OCI-LY1 (cell line): ENCODE data around the gene GJC2.

ENCODE experiments used
- H2AFZ ChIP-seq: fragments of 200-600 bp; sonication (generic), shearing (Covaris generic); 2 replicates; pipeline ENCODE4 v1.6.0; 2014; ENCODE audit warnings: antibody characterized with exemption, mild to moderate bottlenecking, low read length
- H3F3A ChIP-seq: fragments of 200-600 bp; sonication (generic), shearing (Covaris generic); 2 replicates; pipeline ENCODE4 v1.6.0; 2014; ENCODE audit warnings: mild to moderate bottlenecking, antibody characterized with exemption, low read length, moderate library complexity; ENCODE audit not compliant: insufficient read depth
- H3K27ac ChIP-seq: fragments of 200-600 bp; sonication (generic); 2 replicates; pipeline ENCODE4 v1.5.1; 2014; ENCODE audit warnings: low read length, mixed run types, mild to moderate bottlenecking, low read depth; ENCODE audit not compliant: poor library complexity, severe bottlenecking
- H3K27me3 ChIP-seq: fragments of 200-600 bp; sonication (generic); 2 replicates; pipeline ENCODE4 v1.6.0; 2014; ENCODE audit warnings: antibody characterized with exemption, mild to moderate bottlenecking, low read length, moderate library complexity; ENCODE audit not compliant: insufficient read depth
- H3K36me3 ChIP-seq: fragments of 200-600 bp; sonication (generic); 2 replicates; pipeline ENCODE4 v1.6.1; 2014; ENCODE audit warnings: mild to moderate bottlenecking, antibody characterized with exemption, low read length, moderate library complexity, mixed read lengths; ENCODE audit not compliant: insufficient read depth
- H3K4me1 ChIP-seq: fragments of 200-600 bp; sonication (generic); 2 replicates; pipeline ENCODE4 v1.5.1; 2014; ENCODE audit warnings: mild to moderate bottlenecking, low read length, moderate library complexity; ENCODE audit not compliant: insufficient read depth, severe bottlenecking
- H3K4me2 ChIP-seq: fragments of 200-600 bp; sonication (generic), shearing (Covaris generic); 2 replicates; pipeline ENCODE4 v1.6.1; 2014; ENCODE audit warnings: low read length
- H3K4me3 ChIP-seq: fragments of 200-600 bp; sonication (generic); 2 replicates; pipeline ENCODE4 v1.5.1; 2014; ENCODE audit warnings: low read length, low read depth, mild to moderate bottlenecking, mixed read lengths; ENCODE audit not compliant: poor library complexity, severe bottlenecking
- H3K79me2 ChIP-seq: fragments of 200-600 bp; shearing (Covaris generic); 2 replicates; pipeline ENCODE4 v1.6.1; 2016; ENCODE audit warnings: mixed run types, low read length, mixed read lengths; ENCODE audit not compliant: insufficient read depth
- H3K9ac ChIP-seq: fragments of 200-600 bp; sonication (generic), shearing (Covaris generic); 2 replicates; pipeline ENCODE4 v1.6.1; 2014; ENCODE audit warnings: mild to moderate bottlenecking, low read length, mixed read lengths
- H3K9me2 ChIP-seq: fragments of 200-600 bp; sonication (generic), shearing (Covaris generic); 2 replicates; pipeline ENCODE4 v1.6.1; 2014; ENCODE audit warnings: low read depth, mild to moderate bottlenecking, low read length, mixed read lengths
- H3K9me3 ChIP-seq: fragments of 200-600 bp; shearing (Covaris generic); 2 replicates; pipeline ENCODE4 v1.6.1; 2014; ENCODE audit warnings: low read length, mixed read lengths
- H4K20me1 ChIP-seq: fragments of 200-600 bp; sonication (generic), shearing (Covaris generic); 2 replicates; pipeline ENCODE4 v1.6.0; 2016; ENCODE audit warnings: mild to moderate bottlenecking, low read length; ENCODE audit not compliant: insufficient read depth
- EZH2 ChIP-seq: fragments of 200-600 bp; sonication (generic), shearing (Covaris generic); IDR thresholded peaks from 2 replicates; pipeline ENCODE4 v1.8.0; 2017; ENCODE audit warnings: borderline replicate concordance, mixed run types, mild to moderate bottlenecking, antibody characterized with exemption, low read length, moderate library complexity, mixed read lengths
- TF ChIP-seq, protein P1 (sequence below): fragments of 200-600 bp; sonication (generic), shearing (Covaris generic); IDR thresholded peaks from 2 replicates; pipeline ENCODE4 v1.5.1; 2017; ENCODE audit warnings: mild to moderate bottlenecking, antibody characterized with exemption, low read length, moderate library complexity, mixed read lengths

The GJC2 gene

DNA sequence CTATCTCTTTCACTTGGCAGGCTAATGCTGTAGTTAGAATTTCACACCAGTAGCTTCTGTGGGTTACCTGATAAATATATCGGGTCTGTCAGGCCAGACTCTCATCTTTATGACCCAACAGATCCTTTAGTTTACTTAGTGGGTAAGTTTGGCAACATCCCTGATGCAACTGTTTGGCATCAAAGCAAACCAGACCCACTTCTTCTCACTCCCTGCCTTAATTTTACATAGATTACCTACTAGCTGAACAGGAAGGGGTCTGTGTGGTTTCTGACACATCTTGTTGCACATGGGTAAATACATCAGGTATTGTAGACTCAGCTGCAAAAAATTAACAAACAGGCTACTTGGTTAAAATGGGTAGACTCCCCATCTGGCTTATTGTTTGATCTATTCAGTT lies 12.8 kb upstream of the GJC2 start:
- Histone ChIP-seq H3K9ac (no peak overlapping the region), H3K4me3 (no peak overlapping the region), H3K36me3 (no peaks in the 10 kb centered on the region), H3K4me1 (peaks cover 27% of the 10 kb centered on the region), H3K9me3 (no peaks in the 10 kb centered on the region), H3K27ac (no peak overlapping the region), H3K4me2 (no peak overlapping the region), H2AFZ (no peak overlapping the region), H3K9me2 (no peaks in the 10 kb centered on the region), H3F3A (no peaks in the 10 kb centered on the region), H4K20me1 (no peaks in the 10 kb centered on the region), H3K79me2 (peaks cover 13% of the 10 kb centered on the region; the same call in 1 of the 2 replicates), H3K27me3 (no peaks in the 10 kb centered on the region)
- TF ChIP-seq, protein P1, sequence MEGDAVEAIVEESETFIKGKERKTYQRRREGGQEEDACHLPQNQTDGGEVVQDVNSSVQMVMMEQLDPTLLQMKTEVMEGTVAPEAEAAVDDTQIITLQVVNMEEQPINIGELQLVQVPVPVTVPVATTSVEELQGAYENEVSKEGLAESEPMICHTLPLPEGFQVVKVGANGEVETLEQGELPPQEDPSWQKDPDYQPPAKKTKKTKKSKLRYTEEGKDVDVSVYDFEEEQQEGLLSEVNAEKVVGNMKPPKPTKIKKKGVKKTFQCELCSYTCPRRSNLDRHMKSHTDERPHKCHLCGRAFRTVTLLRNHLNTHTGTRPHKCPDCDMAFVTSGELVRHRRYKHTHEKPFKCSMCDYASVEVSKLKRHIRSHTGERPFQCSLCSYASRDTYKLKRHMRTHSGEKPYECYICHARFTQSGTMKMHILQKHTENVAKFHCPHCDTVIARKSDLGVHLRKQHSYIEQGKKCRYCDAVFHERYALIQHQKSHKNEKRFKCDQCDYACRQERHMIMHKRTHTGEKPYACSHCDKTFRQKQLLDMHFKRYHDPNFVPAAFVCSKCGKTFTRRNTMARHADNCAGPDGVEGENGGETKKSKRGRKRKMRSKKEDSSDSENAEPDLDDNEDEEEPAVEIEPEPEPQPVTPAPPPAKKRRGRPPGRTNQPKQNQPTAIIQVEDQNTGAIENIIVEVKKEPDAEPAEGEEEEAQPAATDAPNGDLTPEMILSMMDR: no peak
- no peak for TF ChIP-seq EZH2

DNA sequence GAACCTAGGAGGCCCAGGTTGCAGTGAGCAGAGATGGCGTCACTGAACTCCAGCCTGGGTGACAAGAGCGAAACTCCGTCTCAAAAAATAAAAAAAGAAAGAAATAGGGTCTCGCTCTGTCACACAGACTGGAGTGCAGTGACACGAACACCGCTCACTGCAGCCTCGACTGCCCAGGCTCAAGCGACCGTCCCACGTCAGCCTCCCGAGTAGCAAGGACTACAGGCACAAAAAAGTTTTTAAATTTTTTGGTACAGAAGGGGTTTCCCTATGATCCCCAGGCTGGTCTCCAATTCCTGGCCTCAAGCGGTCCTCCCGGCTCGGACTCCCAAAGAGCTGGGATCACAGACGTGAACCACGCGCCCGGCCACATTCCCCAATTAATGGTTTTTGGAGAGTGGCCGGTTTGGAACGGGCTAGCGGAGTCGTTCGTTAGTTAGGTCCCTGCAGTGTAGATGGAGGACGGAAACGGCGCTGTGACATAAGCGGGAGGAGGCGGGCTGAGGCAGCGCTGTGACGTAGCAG lies 10.3 kb upstream of the GJC2 start:
- no peaks in the 10 kb centered on the region for H3F3A ChIP-seq
- no peak overlapping the region for H2AFZ ChIP-seq
- H3K4me3 ChIP-seq: peak overlapping the region; percentile 80
- peak overlapping the region; percentile 59 for H3K4me2 ChIP-seq
- H3K4me1 ChIP-seq: peaks cover 51% of the 10 kb centered on the region
- peak overlapping the region; percentile 78 for H3K27ac ChIP-seq
- H3K9ac ChIP-seq: peak overlapping the region; percentile 71
- no peaks in the 10 kb centered on the region for H3K9me2 ChIP-seq
- no peak for TF ChIP-seq EZH2
- TF ChIP-seq, protein P1: no peak
- no peaks in the 10 kb centered on the region for H3K9me3 ChIP-seq
- H3K27me3 ChIP-seq: no peaks in the 10 kb centered on the region
- H4K20me1 ChIP-seq: no peaks in the 10 kb centered on the region
- H3K36me3 ChIP-seq: no peaks in the 10 kb centered on the region
- H3K79me2 ChIP-seq: peaks cover 27% of the 10 kb centered on the region; the same call in 1 of the 2 replicates

DNA sequence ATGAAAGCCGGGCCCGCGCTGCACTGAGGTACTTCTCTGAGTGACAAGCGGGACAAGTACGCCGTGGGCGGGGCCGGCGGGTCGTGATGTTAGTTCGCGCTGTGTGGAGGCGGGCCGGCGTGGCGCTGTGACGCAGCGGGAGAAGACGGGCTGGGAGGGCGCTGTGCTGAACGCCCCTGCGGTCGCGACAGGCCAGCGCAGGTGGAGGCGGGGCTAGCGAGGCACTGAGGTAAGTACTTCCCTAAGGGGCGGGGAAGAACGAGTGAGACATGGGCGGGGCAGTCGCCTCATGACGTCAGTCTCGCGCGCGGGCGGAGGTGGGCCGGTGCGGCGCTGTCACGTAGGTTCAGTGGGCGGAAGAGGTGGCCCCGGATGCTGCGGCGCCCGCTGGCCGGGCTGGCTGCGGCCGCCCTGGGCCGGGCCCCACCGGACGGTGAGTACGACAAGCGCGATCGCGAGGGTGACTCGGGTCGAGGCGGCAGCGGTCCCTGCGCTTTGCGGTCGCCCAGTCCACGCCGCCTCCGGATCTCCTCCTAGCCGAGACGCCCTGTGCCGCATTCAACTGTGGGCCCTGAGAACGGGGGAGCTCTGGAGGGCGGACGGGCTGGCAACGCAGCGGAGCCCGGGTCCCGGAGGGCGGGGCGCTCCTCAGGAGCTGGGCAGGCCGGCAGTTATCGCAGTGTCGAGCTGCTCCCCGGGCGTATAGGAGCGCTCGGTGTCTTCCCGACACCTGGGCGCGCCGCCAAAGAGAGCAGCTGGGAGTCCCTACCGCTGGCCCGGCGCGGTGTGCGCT lies 9.6 kb upstream of the GJC2 start, which contains the start of gene GUK1:
Gene GUK1, plus strand, starts transcription at position 349 of the 793 bp plus-strand sequence. Its CDS starts 24 bp downstream, at position 373.
- Histone ChIP-seq H3K79me2 (peaks cover 27% of the 10 kb centered on the region; the same call in 1 of the 2 replicates), H3K9me3 (no peaks in the 10 kb centered on the region), H3F3A (no peaks in the 10 kb centered on the region), H3K36me3 (no peaks in the 10 kb centered on the region), H3K27ac (peak within 1 kb of the TSS; percentile 78), H3K9ac (peak within 1 kb of the TSS; percentile 75), H3K27me3 (no peaks in the 10 kb centered on the region), H3K4me3 (peak within 1 kb of the TSS; percentile 80), H3K9me2 (no peaks in the 10 kb centered on the region), H2AFZ (no peak within 1 kb of the TSS), H4K20me1 (no peaks in the 10 kb centered on the region), H3K4me1 (peaks cover 51% of the 10 kb centered on the region), H3K4me2 (peak within 1 kb of the TSS; percentile 95)
- TF ChIP-seq, protein P1: no peak
- no peak for TF ChIP-seq EZH2
